Mammary epithelial cell (primary cell): Measurements from ENCODE around the gene PPFIA2.

ENCODE experiments used
- CTCF ChIP-seq, 2 donors: IDR thresholded peaks in 1 of 2; conservative IDR thresholded peaks in 1 of 2; 2 replicates each; pipeline ENCODE4 v1.5.1; 2011 to 2012; ENCODE audit warnings: inconsistent platforms in 2 of 2, low read length in 2 of 2, mild to moderate bottlenecking in 2 of 2, control low read depth in 1 of 2, low read depth in 1 of 2; ENCODE audit not compliant: insufficient read depth in 1 of 2; ENCODE audit errors: extremely low read depth in 1 of 2
- EZH2 ChIP-seq: IDR thresholded peaks from 2 replicates; pipeline ENCODE4 v1.6.1; 2012; ENCODE audit warnings: low read length, inconsistent platforms, borderline replicate concordance

GRCh38 chr12:81759190-81760051, at the start of gene PPFIA2:
- no peak for TF ChIP-seq CTCF (conservative IDR thresholded peaks at IDR 0.05 in 1 of 2, IDR thresholded peaks at IDR 0.05 in 1 of 2; ENCODE audit: extremely low read depth in 1 of 2, insufficient read depth in 1 of 2, low read depth in 1 of 2, low read length in 2 of 2)
- no peak for TF ChIP-seq EZH2
